Ectodermal cell (in vitro differentiated cells): Measurements from ENCODE around the gene RNF112.
"Not testable (repeated sequence)": the region's sequence is repeated elsewhere in the genome, so short reads cannot be mapped to it uniquely, and the experiment has no call there.

Experiments used
- H3K27ac ChIP-seq: 2 replicates; pipeline ENCODE4 v1.7.0; 2013; ENCODE audit warnings: mild to moderate bottlenecking, low read depth, low read length; ENCODE audit not compliant: insufficient read depth, poor library complexity, severe bottlenecking
- H3K27me3 ChIP-seq: 2 replicates; pipeline ENCODE4 v1.7.0; 2013; ENCODE audit warnings: mild to moderate bottlenecking, low read length; ENCODE audit not compliant: insufficient read depth, control insufficient read depth, poor library complexity, severe bottlenecking
- H3K36me3 ChIP-seq: one replicate; pipeline ENCODE4 v1.7.0; 2013; ENCODE audit warnings: low read length; ENCODE audit not compliant: control insufficient read depth, insufficient read depth
- H3K4me1 ChIP-seq: one replicate; pipeline ENCODE4 v1.7.0; 2013; ENCODE audit warnings: low read length; ENCODE audit not compliant: control insufficient read depth, insufficient read depth
- H3K4me3 ChIP-seq: 2 replicates; pipeline ENCODE4 v1.7.0; 2013; ENCODE audit warnings: low read depth, low read length, control low read depth; ENCODE audit not compliant: insufficient read depth
- H3K9me3 ChIP-seq: 2 replicates; pipeline ENCODE4 v1.7.0; 2013; ENCODE audit warnings: mild to moderate bottlenecking, low read length, moderate library complexity; ENCODE audit not compliant: control insufficient read depth
- WGBS, 2 experiments: methylation state at CpG; one replicate each; pipeline ENCODE4 v1.1.7; 2013; ENCODE audit warnings: missing lambda C conversion rate in 2 of 2; 5-methylcytosine and 5-hydroxymethylcytosine counted together

The RNF112 gene

DNA sequence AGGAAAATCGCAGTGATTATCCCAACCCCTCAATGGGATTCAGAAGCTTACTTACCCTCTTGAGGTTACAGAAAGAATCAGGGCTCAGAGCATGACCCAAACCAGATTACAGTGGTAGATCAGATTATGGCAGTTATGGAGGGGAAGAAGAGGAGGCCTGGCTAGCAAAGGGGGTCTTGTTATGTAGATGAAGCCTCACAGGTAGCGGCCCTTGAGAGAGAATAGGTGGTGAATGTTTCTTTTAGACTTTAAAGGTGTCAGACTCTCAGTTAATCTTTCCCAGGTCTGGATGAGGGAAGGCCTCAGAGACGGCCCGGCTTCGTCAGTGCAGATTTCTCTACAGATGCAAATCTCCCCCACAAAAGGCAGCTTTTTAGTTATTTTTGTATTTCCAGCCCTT, 15.6 kb downstream of the RNF112 start:
- no peaks in the 10 kb centered on the region for H3K27me3 ChIP-seq
- H3K9me3 ChIP-seq = no peaks in the 10 kb centered on the region
- H3K27ac ChIP-seq = no peak overlapping the region
- 64 to 77% methylated on average over 5 of the region's 5 CpGs for WGBS, 2 experiments
- no peaks in the 10 kb centered on the region for H3K4me1 ChIP-seq
- H3K4me3 ChIP-seq = no peak overlapping the region
- H3K36me3 ChIP-seq = no peaks in the 10 kb centered on the region

DNA sequence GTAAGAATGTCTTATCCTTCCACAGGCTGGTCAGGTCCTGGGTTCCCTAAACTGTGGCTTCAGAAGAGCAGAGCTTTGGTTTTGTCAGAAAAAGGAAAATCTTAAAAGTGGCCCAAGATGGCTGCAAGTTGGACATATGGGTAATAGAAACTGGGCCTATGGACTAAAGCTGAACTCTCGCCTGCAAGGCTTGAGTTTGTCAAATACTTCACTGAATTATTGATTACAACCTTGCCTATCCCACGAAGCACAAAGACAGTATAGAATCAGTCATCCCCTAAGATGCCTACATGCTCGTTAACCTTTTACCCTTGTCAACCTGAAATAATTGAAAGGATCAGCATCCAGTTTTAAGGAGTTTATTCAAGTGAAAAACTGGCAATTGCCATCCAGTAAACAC, 20.7 kb downstream of the RNF112 start:
- Histone ChIP-seq H3K4me3 (no peak overlapping the region), H3K27ac (no peak overlapping the region), H3K36me3 (no peaks in the 10 kb centered on the region), H3K9me3 (no peaks in the 10 kb centered on the region), H3K27me3 (no peaks in the 10 kb centered on the region), H3K4me1 (peaks cover 29% of the 10 kb centered on the region)
- 74 to 81% methylated on average over 3 of the region's 3 CpGs for WGBS, 2 experiments

DNA sequence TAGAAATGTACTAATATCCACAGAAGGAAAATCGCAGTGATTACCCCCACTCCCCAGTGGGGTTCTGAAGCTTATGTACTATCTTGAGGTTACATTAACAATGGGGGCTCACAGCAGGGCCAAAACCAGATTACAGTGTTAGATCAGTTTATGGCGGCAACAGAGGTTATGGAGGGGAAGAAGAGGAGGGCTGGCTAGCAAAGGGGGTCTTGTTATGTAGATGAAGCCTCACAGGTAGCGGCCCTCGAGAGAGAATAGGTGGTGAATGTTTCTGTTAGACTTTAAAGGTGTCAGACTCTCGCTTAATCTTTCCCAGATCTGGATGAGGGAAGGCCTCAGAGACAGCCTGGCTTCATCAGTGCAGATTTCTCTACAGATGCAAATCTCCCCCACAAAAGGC, 22.2 kb downstream of the RNF112 start:
- H3K27me3 ChIP-seq = no peaks in the 10 kb centered on the region
- WGBS, 2 experiments = 13 to 17% methylated on average over 4 to 5 of the region's 5 CpGs
- H3K4me1 ChIP-seq = peaks cover 29% of the 10 kb centered on the region
- no peak overlapping the region for H3K27ac ChIP-seq
- no peak overlapping the region for H3K4me3 ChIP-seq
- H3K36me3 ChIP-seq = no peaks in the 10 kb centered on the region
- H3K9me3 ChIP-seq = no peaks in the 10 kb centered on the region

DNA sequence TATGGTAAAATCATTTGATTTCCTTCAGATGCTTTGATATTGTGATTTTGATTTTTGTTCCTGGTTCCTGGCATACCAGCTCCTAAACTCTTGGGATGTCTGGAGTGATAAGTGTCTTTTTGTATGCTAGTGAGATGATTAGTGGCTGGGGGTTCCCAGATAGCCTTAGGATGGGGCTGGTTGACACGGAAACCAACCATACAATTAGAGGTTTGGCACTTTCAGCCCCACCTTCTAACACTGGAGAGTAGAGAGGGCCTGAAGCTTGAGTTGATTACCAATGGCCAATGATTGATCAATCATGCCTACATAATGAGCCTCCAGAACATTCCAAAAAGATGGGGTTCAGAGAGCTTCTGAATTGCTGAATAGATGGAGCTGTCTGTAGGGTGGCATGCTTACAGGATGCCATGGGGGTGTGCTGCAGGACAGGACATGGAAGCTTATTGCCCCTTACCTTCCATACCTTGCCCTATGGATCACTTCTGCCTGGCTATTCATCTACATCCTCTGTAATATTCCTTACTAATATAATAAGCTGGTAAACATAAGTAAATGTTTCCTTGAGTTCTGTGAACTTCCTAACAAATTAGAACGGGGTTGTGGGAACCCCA, 22.8 kb downstream of the RNF112 start:
- H3K4me1 ChIP-seq = peaks cover 29% of the 10 kb centered on the region
- H3K27ac ChIP-seq = no peak overlapping the region
- no peaks in the 10 kb centered on the region for H3K27me3 ChIP-seq
- H3K9me3 ChIP-seq = no peaks in the 10 kb centered on the region
- WGBS, 2 experiments = 71 to 74% methylated on average over 2 of the region's 2 CpGs
- no peak overlapping the region for H3K4me3 ChIP-seq
- no peaks in the 10 kb centered on the region for H3K36me3 ChIP-seq

DNA sequence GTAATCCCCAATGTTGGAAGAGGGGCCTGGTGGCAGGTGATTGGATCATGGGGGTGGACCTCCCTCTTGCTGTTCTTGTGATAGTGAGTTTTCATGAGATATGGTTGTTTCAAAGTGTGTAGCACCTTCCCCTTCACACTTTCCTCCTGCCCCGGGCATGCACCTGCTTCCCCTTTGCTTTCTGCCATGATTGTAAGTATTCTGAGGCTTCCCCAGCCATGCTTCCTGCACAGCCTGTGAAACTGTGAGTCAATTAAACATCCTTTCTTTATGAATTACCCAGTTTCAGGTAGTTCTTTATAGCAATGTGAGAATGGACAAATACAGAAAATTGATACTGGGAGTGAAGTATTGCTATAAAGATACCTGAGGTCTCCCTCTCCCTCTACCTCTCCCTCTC, 29.4 kb downstream of the RNF112 start:
- Histone ChIP-seq H3K27ac (no peak overlapping the region), H3K27me3 (no peaks in the 10 kb centered on the region), H3K4me1 (peaks cover 9% of the 10 kb centered on the region), H3K36me3 (peaks cover 4% of the 10 kb centered on the region), H3K9me3 (peaks cover 6% of the 10 kb centered on the region), H3K4me3 (no peak overlapping the region)
- 86 to 100% methylated on average over 1 of the region's 1 CpG for WGBS, 2 experiments

DNA sequence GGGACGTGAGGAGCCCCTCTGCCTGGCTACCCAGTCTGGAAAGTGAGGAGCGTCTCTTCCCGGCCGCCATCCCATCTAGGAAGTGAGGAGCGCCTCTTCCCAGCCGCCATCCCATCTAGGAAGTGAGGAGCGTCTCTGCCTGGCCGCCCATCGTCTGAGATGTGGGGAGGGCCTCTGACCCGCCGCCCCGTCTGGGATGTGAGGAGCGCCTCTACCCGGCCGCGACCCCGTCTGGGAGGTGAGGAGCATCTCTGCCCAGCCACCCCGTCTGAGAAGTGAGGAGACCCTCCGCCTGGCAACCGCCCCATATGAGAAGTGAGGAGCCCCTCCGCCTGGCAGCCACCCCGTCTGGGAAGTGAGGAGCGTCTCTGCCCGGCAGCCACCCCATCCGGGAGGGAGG, 30.3 kb downstream of the RNF112 start:
- H3K4me1 ChIP-seq, H3K4me3 ChIP-seq, H3K36me3 ChIP-seq, H3K9me3 ChIP-seq, H3K27ac ChIP-seq, H3K27me3 ChIP-seq: not testable (repeated sequence)
- WGBS, 2 experiments = 94 to 96% methylated on average over 18 to 21 of the region's 25 CpGs

DNA sequence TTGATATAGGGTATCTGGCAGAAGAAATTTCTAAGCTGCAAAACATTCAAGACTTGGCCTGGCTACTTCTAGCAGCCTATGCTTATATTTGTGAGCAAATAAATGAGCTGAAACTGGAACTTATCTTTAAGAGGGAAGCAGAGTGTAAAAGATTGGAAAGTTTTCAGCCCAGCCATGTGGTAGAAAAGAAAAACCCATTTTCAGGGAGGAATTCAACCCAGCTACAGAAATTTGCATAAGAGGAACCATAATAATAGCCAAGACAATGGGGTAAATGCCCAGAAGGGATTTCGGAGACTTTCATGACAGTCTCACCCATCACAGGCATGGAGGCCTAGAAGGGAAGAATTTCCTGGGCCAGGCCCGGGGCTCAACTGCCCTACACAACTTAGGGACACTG, 31.7 kb downstream of the RNF112 start:
- Histone ChIP-seq H3K36me3 (peaks cover 4% of the 10 kb centered on the region), H3K4me1 (no peaks in the 10 kb centered on the region), H3K4me3 (no peak overlapping the region), H3K27me3 (no peaks in the 10 kb centered on the region), H3K27ac (no peak overlapping the region), H3K9me3 (peaks cover 6% of the 10 kb centered on the region)
- WGBS, 2 experiments = 91 to 93% methylated on average over 2 of the region's 2 CpGs

DNA sequence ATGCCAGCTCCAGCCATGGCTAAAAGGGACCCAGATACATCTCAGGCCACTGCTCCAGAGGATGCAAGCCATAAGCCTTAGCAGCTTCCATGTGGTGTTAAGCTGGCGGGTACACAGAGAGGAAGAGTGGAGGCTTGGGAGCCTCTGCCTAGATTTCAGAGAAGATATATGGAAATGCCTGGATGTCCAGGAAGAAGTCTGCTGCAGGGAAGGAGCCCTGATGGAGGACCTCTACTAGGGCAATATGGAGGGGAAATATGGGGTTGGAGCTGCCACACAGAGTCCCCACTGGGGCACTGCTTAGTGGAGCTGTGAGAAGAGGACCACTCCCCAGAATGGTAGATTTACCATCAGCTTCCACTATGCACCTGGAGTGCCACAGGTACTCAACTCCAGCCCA, 32.1 kb downstream of the RNF112 start:
- Histone ChIP-seq H3K9me3 (peaks cover 6% of the 10 kb centered on the region), H3K36me3 (peaks cover 4% of the 10 kb centered on the region), H3K27me3 (no peaks in the 10 kb centered on the region), H3K4me1 (no peaks in the 10 kb centered on the region), H3K4me3 (no peak overlapping the region), H3K27ac (no peak overlapping the region)
- 88 to 96% methylated on average over 1 of the region's 1 CpG for WGBS, 2 experiments

DNA sequence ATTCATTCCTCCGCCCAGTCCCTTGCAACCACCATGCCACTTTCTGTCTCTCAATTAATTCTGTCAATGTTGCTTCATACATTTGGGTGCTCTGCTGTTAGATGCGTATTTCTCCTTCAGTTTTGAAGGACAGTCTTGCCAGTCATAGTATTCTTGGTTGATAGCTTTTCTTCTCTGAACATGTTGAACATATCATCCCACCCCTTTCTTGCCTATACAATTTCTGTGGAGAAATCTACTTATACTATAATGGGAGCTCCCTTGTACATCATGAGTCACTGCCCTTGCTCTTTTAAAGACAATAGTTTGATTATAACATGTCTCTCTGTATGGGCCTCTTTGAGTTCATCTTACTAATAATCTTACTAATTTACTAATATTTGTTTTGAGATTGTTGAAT, 34.1 kb downstream of the RNF112 start:
- whole genome bisulfite sequencing, 2 experiments = 94 to 96% methylated on average over 2 of the region's 2 CpGs
- Histone ChIP-seq H3K4me1 (no peaks in the 10 kb centered on the region), H3K4me3 (no peak overlapping the region), H3K9me3 (peaks cover 6% of the 10 kb centered on the region), H3K27me3 (no peaks in the 10 kb centered on the region), H3K36me3 (peaks cover 4% of the 10 kb centered on the region), H3K27ac (no peak overlapping the region)

DNA sequence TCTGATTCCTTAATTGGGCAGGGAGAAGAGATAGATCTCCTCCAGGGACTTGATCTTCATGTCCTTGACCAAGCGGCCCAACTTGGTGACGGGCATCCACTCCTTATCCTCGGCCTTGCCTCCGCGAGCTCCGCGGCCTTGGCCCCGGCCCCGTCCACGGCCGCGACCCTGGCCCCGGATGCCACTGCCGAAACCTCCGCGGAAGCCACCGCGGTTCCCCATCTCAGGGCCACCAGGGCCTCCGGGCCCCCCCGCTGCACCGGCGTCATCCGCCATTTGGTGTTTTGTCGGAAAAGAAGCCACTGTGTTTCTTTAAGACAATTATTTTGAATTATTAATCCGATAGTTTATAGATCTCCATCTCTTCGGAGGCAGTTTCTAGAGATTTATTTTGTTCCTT, 35.5 kb downstream of the RNF112 start:
- H3K27me3 ChIP-seq, H3K4me1 ChIP-seq, H3K9me3 ChIP-seq, H3K36me3 ChIP-seq, H3K4me3 ChIP-seq, H3K27ac ChIP-seq: not testable (repeated sequence)
- WGBS, 2 experiments = 95 to 96% methylated on average over 26 of the region's 26 CpGs

DNA sequence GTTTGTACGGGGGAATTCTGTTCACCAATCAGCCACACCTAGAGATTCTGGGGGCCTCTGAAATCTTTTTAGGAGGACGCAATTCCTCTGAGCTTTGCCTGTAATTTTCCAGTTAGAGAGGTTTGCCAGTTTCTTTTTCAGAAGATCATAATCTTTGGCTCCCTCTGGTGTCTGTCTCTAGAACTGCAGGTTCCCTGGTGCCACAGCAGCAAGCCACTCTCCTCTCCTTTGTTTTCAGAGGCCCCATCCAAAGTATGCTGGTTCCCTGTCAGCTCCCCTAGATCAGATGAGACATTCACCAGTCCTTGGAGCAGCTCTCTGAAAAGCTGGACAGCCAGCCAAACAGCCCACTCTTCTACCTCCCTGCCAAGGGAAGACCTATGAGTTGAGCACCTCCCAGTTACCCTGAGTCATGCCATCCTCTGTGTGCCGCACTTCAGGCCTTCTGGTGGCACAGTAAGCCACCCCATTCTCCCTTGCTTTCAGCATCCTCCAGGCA, 36.1 kb downstream of the RNF112 start:
- Histone ChIP-seq H3K4me1 (no peaks in the 10 kb centered on the region), H3K9me3 (peaks cover 6% of the 10 kb centered on the region), H3K36me3 (peaks cover 4% of the 10 kb centered on the region), H3K27ac (no peak overlapping the region), H3K4me3 (no peak overlapping the region), H3K27me3 (no peaks in the 10 kb centered on the region)
- WGBS, 2 experiments = 48 to 49% methylated on average over 3 of the region's 3 CpGs
